GM12873 (cell line): ENCODE results near the gene ZFP91.

Experiments used
- TF ChIP-seq, protein P1 (sequence below): IDR thresholded peaks from 2 replicates; pipeline ENCODE4 v1.5.1; 2012; ENCODE audit warnings: low read depth, mild to moderate bottlenecking, moderate library complexity, low read length, control low read depth; ENCODE audit not compliant: insufficient read depth; ENCODE audit errors: missing control alignments

ZFP91 gene

DNA sequence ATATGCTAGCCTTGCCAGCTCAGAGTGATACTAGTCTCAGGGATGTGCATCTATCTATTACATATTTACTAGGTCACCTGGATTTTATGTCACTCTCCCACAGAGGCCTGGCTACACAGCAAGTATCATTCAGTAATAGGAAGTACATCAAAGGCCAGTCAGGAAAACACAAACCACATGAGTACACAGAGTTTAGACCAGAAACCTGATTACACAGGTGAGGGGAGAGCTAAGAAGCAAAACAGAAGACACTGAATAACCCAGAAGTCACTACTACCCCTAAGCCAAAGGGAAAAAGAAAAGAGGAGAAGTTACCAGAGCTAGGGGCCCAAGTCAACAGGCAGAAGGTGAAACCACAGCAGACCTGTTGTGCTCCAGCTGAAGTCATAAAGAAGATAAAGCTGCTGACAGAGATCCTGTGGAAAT is 16.5 kb upstream of the ZFP91 start:
- TF ChIP-seq, protein P1, sequence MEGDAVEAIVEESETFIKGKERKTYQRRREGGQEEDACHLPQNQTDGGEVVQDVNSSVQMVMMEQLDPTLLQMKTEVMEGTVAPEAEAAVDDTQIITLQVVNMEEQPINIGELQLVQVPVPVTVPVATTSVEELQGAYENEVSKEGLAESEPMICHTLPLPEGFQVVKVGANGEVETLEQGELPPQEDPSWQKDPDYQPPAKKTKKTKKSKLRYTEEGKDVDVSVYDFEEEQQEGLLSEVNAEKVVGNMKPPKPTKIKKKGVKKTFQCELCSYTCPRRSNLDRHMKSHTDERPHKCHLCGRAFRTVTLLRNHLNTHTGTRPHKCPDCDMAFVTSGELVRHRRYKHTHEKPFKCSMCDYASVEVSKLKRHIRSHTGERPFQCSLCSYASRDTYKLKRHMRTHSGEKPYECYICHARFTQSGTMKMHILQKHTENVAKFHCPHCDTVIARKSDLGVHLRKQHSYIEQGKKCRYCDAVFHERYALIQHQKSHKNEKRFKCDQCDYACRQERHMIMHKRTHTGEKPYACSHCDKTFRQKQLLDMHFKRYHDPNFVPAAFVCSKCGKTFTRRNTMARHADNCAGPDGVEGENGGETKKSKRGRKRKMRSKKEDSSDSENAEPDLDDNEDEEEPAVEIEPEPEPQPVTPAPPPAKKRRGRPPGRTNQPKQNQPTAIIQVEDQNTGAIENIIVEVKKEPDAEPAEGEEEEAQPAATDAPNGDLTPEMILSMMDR: no peak

GRCh38 chr11:58564231-58564630 is 14.6 kb upstream of the ZFP91 start:
- TF ChIP-seq, protein P1: no peak

DNA sequence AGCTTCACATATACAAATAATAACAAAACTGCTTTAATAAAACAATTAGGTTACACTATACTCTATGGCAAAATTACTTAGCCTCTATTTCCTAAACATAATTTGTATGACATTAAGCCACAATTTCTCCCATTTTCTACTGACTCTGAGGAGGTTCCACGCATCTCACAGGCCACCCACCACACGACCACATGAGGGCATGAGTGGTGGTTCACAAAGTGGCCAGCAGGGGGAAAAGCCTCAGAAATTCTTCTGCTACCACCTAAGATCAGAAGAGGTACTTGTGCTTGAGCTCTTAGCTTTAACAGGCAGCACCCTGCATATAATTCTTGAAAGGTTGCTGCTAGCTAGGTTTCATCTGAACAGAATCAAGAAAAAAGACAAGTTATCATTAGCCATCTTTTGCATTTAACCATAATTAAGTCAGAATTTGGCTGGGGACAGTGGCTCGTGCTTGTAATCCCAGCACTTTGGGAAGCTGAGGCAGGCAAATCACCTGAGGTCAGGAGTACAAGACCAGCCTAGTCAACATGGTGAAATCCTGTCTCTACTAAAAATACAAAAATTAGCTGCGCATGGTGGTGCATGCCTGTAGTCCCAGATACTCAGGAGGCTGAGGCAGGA is 10.9 kb upstream of the ZFP91 start:
- TF ChIP-seq, protein P1: peak; percentile 88

DNA sequence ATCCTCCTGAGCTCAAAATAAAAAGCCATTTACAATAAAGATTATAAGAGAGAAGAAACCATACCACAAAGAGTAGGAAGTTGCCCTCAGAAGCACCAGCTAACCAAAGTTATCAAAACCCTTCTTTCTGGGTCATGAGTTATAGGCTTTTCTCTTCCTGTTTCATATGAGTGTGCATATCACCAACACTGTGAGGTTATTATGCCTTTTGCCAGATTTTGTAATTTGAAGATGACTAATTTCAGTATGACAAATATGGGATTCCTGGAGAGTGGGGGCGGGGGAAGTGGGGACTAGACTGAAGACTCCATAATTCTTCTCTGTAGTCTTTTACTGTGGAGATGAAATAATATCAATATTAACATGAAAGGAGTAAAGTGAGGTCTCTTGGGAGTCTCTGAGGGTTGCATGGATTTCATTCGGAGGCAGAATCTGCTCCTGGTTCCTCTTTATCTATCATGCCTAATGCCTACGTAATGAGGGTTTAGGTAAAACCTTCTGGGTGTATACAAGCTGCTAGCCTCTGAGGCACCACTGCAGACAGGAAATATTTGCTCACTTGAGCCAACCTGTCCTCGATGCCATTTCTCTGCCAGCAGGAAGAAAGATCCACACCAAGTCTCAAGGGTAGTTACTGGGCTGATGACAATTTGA is 5.3 kb upstream of the ZFP91 start:
- TF ChIP-seq, protein P1: no peak

DNA sequence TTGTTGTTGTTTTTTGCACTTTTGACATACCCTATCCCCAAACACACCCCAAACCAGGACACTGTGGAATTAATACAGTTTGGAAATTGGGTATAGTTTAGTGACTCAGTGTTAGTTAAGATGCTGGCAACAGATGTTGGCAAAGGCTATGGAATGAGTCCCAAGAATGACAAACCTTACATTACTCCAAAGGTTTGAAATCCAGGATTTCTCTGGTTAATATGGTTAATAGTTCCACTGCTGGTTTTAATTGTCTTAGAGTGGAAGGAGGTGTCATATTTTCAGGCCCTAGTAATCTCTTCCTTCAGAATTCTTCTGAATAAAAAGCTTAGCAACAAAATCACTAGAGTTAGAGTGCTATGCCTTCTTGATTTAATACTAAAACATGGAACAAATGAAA is 4.0 kb upstream of the ZFP91 start:
- TF ChIP-seq, protein P1: no peak

- TF ChIP-seq, protein P1: no peak
Observed at GRCh38 chr11:58575377-58576020, 3.4 kb upstream of the ZFP91 start, which contains the start of gene LPXN. TSS of gene LPXN (minus strand) at chr11:58575856. CDS start at chr11:58575772, 84 bp downstream.

GRCh38 chr11:58576887-58577471 is 1.9 kb upstream of the ZFP91 start:
- TF ChIP-seq, protein P1: peak; percentile 46
